GM19025 (cell line): ENCODE results near the gene MGST3.
"Not testable (repeated sequence)": the region's sequence is repeated elsewhere in the genome, so short reads cannot be mapped to it uniquely, and the experiment has no call there.

Source experiments
- ATAC-seq: cut with Tn5 transposase; IDR thresholded peaks from one replicate; pipeline ENCODE4 v1.9.1; 2021; ENCODE audit warnings: mild to moderate bottlenecking, low read depth, moderate library complexity; ENCODE audit not compliant: unreplicated experiment

The MGST3 gene

DNA sequence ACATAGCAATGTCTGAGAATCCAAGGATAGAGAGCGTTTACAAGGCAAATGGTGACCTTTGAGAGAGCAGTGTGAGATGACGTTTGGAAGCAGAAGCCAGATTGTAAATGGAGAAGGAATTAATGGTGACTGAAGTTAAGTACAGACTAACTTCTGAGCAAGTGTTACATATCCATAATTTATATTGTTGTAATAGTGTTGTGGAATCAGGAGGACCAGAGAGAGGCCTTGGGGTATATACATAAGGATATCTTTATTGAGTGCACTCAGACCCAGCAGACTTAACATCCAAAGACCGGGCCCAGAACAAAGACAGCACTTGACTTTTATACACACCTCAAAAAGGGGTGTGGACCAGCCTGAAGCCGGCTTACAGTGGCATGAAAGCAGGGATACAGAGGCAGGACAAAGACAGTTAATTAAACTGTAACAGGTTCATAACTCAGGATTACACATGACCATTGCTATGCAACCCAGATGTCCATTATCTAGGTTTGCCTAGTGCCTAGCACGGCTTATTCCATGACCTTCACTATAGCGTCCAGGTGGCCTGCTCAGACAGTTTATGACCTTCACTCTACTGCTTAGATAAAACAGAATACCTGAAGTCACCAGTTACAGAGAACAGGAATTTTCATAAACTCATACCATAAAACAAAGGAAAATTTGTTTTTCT lies 2.7 kb upstream of the MGST3 start:
- no peak for ATAC-seq

DNA sequence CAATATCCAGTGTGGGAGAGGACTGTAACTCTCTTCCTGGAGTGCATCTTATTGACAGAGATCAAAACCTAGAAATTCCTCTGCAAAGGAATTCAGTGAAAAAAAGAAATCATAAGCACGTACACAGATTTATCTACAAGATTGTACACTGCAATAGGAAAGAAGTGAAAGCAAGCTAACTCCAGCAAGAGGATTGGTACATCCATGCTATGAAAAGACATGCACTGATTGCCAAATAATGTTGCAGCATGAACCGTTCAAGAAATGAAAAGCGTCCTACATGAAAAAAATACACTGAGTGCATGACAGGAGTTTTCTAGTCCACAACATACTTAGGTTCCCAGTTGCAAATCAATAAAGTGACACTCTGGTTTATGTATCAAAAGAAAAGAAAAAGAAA lies 1.9 kb upstream of the MGST3 start:
- no peak for ATAC-seq

DNA sequence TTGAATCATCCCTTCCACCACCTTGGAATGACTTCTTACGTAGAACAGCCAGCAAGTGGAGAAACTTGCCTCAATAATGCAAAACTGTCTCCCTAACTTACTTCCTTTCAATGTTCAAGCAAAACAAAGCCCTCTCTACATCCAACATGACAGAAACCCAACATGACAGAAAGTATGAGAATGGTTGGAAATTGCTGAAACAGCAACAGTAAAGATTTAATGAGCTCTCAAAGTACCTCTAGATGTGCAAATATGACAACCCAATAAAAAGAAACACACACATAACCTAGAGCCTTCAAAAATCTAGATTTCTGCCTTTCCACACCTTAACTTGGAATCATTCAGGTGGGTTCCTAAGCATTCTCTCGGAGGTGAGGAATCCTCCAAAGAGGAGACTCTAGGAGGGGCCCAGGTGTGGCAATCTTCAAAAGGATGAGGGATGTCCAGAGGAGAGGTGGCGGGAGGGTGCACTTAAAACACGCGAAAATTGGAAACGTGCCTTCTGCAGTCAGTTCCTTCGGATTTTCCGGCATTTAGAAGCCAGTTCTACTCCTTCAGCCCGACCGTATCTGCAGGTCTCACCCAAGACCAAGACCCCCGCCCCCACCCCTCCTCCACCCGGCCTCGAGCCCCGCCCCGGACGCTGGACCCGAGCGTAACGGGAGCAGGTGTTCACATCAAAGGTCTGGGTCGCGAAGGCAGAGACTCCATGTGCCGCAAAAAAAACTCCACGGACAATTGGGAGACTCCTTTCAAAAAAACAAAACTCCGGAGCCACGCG lies 996 bp upstream of the MGST3 start:
- ATAC-seq: peak; percentile 0

DNA sequence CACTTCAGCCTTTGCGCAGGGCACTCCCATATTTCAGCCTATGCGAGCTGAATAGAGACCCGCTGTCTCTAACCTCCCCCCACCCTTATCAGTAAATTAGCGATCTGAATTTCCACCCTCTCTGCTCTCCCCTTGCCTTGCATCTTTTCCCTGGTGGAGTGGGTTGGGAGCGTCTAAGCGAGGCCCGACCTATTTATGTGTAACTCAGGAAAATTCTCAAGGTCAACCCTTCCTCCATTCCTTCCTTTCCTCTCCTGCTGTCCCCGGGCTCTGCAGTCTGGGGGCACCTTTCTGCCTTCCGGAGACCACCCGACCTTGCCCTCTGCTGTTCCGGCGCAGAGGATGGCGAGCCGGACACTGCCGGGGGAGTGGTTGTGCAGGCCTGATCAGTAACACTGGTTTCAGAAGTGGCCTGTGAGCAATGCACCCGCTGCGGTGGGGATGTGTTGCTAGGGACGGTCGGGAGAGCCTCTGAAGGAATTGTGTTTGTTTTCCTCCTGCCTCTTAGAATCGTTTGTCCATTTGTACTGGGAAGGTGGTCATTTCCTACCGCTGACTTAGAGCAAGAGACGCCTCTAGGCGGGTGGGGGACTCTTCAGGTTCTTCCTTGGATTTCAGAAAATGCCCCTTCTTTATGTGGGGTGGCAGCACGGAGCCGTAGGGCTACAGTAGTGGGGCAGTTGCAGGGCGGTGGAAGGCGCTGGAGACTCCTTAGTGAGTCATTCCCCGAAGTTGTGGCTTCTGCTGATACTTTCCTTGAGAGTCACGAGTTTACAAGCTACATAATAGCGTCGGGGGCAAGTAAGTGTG lies 513 bp downstream of the MGST3 start:
- peak; percentile 26 for ATAC-seq

DNA sequence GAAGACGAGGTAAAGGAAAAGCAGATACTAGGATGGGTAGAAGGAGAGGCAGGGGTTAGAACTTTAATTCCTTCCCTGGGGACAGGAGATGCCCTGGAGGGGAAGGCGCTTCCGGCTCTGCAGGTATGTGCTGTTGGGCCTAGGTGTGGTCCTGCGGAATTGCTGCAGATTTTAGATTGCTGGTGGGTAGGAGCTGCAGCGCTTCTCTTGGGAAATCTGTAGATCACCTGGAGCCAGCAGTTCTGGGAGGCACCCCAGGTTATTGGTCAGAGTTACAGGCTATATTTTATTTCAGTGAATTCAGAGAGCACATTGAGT lies 1.1 kb downstream of the MGST3 start:
- ATAC-seq: no peak

DNA sequence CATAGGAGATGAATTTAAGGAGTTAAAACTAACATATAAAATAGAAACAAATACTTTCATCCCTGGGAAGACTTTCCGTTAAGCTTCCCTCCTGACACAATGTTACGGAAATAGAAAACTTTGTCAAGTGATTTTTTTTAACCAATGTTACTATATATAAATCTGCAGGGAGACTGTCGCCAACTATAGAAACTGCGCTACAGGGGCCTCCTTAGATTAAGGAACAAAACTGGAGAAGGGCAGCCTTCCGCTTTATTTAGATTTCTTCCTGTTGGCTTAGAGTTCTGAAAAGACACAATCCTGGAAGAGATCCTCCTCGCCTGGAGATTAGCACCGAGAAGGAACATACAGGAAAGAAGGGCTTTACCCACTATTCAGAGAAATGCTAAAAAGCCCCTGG lies 1.5 kb downstream of the MGST3 start:
- ATAC-seq: no peak

DNA sequence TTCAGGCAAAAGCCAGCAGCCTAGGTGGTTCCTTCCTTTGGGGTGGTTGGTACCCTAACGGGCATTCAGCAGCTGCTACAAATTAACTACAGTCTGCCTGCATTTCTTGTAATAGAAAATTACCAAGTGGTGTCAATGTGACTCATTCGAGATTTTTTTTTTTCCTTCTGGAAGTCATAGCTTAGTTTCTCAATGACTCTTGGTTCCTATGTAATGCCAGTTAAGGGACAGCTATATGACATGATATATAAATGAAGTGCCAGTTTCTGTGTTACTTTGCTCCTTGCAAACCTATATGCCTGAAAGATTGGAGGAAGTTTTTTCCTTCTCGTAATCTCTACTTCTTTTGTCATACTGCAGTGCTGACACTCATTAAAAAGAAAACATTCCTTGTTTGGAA lies 2.6 kb downstream of the MGST3 start:
- ATAC-seq: no peak

DNA sequence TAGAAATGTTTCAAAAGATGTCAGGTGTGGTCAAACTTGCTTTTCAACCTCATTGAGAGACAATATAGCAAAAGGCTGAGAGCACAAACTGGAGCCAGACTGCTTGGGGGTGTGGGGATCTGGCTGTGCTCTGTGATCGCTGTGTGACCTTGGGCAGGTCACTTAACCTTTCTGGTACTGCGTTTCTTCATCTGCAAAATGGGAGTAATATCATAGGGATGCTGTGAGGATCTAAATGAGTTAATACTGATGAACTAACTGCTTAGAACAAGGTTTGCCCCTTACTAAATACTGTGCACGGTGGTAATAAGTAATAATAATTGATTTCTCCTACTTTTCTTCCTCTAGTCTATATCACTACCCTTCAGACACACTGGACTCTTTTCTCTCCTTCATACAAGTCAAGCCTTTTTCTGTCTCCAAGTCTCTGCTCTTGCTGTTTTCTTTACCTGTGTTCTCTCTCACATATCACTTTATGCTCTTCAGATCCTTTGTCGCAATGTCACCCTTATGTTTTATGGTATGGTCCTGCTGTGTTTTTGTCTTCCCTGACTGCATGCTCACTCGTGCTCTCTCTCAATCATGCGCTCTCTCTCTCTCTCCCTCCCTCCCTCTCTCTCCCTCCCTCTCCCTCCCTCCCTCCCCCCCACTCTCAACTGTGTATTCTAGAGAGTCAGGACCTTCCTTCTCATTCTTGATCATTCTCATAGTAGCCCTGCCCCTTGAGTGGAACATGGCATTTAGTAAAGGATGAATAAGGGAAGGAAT lies 3.3 kb downstream of the MGST3 start:
- ATAC-seq: no peak

DNA sequence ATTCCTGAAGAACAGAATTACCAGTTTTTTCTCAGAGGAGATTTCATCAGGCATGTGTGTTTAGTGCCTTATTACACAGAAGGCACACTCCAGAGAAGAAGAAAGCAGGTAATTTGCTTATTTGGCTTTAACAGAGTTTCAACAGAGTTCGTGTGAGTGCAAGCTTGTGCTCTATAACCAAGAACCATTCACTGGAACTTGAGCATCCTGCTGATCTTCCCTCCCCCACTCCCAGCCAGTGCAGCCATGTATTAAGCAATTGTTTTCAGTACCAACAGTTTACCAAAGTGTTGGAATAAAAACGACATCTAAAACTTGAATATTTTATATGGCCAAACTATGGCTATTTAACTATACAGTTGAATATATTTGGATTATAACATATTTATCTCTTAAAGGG lies 4.3 kb downstream of the MGST3 start:
- ATAC-seq: no peak

DNA sequence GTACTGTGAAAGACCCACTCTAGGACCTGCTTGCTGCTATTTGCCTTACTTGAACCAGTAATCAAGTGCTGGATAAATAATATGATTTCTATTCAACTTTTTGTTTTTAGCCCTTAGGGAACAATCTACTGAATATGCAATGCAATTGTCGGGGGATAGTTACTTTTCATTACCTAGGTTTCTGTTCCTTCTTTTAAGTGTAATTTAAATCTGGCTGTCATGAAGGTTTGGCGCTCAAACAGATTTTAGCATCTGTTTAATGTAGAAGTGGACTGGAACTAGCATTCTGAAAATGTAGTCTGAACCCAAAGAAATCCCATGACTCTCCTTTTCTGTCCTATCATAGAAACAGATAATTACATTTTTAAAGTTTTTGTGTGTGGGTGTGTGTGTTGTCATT lies 4.8 kb downstream of the MGST3 start:
- ATAC-seq: no peak

DNA sequence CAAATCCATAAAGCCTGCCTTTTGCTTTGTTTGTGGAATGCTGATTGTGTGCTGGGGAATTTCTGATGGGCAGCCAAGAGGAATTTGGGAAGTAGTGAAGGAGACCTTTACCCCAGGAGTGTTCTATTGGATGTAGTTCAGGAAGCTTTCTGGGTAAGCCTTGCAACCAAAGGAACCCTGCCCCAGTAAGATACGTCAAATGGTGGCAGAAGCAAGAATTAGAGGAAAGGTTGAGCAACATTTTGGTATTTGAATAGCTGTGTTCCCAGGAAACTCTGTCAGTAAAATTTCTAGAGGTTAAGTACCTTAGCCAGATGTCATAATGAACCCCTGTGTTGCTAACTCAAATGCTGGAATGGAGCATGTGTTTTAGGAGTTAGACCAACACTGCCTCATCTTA lies 6.4 kb downstream of the MGST3 start:
- ATAC-seq: no peak

DNA sequence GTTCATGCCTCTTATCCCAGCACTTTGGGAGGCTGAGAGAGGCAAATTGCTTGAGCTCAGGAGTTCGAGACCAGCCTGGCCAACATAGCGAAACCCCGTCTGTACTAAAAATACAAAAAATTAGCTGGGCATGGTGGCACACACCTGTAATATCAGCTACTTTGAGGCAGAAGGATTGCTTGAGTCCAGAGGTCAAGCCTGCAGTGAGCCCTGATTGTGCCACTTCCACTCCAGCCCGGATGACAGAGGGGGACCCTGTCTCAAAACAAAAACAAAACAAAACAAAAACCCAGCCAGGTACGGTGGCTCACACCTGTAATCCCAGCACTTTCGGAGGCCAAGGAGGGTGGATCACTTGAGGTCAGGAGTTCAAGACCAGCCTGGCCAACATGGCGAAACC lies 7.2 kb downstream of the MGST3 start:
- not testable (repeated sequence) for ATAC-seq

DNA sequence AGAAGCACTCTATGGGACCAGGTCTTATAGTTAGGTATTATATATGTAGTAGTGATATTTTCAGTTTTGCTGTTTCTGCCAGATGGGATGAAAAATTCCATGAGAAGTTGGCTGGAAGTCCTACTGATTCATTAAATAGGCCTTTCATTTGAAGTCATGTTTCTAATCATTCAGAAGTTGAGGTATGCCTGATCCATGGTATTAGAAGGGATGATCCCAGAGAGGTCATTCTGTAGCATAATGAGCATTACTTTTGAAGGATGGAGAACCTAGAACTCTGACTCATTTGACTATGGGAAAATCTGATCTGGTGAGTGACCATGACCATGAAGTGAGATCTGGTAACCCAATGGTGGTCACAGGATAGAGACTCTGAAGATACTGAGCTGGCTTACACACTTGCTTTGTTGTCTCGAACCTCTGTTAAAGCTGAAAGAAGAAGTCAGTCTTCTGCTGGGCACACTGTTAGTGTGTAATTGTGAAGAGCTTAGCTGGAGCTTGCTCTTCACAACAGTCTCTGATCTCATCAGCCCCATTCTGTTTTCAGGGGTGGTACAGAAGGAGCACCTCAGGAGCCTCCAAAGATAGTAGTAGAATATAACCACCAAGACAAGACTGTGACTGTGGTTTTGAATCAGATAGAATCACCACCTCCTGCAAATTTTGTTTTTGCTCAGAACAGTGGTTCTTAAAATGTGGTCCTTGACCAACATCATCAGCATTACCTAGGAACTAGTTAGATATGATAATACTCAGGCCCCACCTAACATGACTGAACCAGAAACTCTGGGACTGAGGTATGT lies 9.0 kb downstream of the MGST3 start:
- ATAC-seq: no peak

DNA sequence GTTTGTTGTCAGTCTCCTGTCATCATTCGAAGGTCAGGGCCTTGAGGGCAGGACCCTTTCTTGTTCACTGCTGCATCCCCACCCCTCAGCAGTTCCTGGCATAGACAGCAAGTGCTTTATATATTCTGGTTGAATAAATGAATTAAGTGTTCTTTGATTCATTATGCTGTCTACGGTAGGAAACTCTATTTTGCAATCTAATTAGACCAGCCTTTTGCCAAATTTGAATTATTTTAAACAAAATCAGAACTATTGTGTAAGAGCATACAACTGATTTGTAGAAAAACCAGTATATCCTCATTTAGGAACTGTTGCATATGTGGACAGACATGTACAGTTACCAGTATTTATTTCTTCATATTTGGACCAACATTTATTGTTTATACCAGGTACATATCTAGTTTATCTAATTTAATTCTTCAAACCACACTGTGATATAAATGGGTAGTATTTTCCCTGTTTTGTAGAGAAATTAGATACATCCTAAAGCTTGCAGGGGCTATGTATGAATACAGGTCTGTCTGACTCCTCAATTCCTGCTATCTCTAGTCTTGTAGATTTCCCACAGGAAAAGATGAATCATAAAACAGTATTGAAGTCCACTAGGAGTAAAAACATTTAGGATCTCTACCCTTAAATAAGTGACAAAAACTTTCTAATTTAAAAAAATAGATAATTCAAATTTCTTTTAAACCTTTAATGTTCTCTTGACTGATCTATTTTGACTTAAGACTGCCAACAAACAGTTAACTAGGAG lies 10.4 kb downstream of the MGST3 start:
- no peak for ATAC-seq

DNA sequence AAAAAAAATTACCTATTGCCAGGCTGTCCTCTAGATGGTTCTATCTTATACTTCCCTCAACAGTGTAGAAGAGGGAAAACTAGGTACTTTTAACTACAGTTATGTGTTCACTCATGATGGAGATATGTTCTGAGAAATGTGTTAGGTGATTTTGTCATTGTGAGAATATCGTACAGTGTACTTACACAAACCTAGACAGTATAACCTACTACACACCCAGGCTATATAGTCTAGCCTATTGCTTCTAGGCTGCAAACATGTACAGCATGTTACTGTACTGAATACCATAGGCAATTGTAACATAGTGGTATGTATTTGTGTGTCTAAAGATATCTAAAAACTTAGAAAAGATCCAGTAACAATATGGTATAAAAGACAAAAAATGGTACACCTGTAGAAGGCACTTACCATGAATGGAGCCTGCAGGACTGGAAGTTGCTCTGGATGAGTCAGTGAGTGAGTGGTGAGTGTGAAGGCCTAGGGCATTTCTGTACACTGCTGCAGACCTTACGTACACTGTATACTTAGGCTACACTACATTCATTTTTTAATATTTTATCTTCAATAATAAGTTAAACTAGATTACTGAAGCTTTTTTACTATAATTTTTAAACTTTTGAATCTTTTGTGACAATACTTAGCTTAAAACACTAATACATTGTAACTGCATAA lies 13.2 kb downstream of the MGST3 start:
- no peak for ATAC-seq

DNA sequence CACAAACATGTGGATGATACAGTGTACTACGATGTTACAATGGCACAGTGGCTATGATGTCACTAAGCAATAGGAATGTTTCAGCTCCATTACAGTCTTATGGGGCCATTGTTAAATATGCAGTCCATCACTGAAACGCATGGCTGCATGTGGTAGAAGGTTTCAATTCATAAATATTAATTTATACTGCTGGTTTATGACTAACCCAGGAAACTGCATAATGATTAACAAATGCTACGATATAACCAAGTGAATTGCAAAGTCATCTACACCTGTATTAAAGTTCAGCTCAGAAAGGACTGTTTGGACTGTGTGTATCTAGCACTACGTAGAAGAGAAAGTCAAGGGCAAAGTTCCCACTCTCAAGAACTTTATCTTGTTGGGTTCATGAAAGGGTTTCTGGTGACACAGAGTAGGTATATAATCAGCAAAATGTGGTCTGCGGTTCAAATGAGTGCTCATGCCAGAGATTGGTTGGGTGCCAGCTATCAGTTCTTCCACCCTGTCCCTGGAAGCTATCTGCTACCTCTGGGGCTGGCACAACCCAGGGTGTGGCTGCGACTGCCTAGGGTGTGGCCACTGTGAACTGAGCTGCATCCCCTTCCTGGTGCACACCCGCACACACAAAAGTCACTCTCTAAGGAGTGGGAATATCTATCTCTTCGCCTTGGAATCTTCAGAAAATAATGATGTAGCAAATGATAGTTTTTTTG lies 14.8 kb downstream of the MGST3 start:
- ATAC-seq: peak; percentile 54

DNA sequence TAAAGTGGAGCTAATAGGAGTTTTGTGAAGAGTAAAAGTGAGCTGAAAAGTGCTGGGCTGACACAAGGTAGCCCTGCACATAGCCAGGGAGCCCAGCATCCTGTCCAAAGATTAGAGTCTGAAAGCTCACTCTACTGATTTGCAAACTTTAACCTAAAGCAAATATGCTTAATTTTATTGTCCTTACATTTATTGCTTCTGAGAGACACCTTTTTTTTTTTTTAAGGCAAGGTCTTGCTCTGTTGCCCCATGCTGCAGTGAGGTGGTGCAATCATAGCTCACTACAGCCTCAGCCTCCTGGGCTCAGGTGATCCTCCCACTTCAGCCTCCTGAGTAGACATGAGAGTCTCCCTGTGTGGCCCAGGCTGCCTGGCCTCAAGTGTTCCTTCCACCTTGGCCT lies 16.5 kb downstream of the MGST3 start:
- no peak for ATAC-seq

DNA sequence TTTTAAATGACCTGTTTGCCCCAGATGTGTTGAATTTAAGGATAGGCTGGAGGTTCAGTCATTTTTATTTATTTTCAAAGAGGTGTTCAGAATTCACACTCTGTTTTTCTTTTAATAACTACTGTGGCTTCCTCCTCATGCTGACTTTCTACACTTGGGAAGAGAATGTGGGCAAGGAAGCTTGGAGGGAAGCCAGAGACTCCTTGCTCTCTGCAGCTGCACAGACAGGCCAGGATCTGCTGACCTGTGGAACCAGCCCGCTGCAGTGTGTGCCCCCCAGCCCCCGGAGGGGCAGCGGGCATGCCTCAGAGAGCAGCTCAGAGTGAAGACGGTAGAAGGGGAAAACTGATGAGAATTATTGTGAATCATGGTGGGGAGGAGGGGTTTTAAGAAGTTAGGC lies 16.9 kb downstream of the MGST3 start:
- ATAC-seq: no peak
